IMR-90 (cell line): ENCODE results near the gene DGKB. TPM values are rescaled to one million over a fixed set of nuclear protein-coding genes. Genes with fewer than 3 reads are reported as not detected.
A peak's percentile ranks its signal among the peaks of the same experiment; 100 is the strongest.

ENCODE experiments used
- ATAC-seq: fragments of 200-7000 bp; cut with Tn5 transposase; 2 replicates; pipeline ENCODE4 v1.9.1; 2020; ENCODE audit warnings: low read depth, mild to moderate bottlenecking, moderate library complexity
- BruUV-seq: library from RNA; stranded (reverse); fragments of 400-500 nt; replicated peaks from 2 replicates; lab custom pipeline; 2021; lab: Mats Ljungman, UMichigan
- CTCF ChIA-PET: fragments of 300-600 bp; formaldehyde crosslinking; extraction: SDS; loops from one replicate; lab custom pipeline; 2021; ENCODE audit warnings: antibody characterized with exemption; lab: Yijun Ruan, JAX
- POLR2A ChIA-PET: fragments of 300-600 bp; sonication (Branson Sonifier 250); formaldehyde crosslinking; loops from one replicate; lab custom pipeline; 2022; ENCODE audit warnings: antibody characterized with exemption; ENCODE audit not compliant: unreplicated experiment; lab: Charles Lee
- DNase-seq: peaks from one replicate; pipeline ENCODE4 v3.0.0; 2013
- H2AFZ ChIP-seq: replicated peaks from 2 replicates; pipeline ENCODE3; 2013; ENCODE audit warnings: low read length, mild to moderate bottlenecking; ENCODE audit not compliant: poor library complexity
- H2AK5ac ChIP-seq: 2 replicates; pipeline ENCODE4 v1.6.1; 2013; ENCODE audit warnings: low read depth, low read length, inconsistent platforms
- H2AK9ac ChIP-seq: replicated peaks from 2 replicates; pipeline ENCODE3; 2013; ENCODE audit warnings: mild to moderate bottlenecking, low read depth, low read length, moderate library complexity; ENCODE audit not compliant: poor library complexity
- H2BK120ac ChIP-seq: 2 replicates; pipeline ENCODE4 v1.6.1; 2013; ENCODE audit warnings: low read depth, low read length, inconsistent platforms
- H2BK15ac ChIP-seq: 3 replicates; pipeline ENCODE4 v1.6.1; 2013; ENCODE audit warnings: low read depth, low read length, inconsistent platforms
- H2BK20ac ChIP-seq: 2 replicates; pipeline ENCODE4 v1.6.1; 2013; ENCODE audit warnings: low read depth, mild to moderate bottlenecking, inconsistent platforms, low read length, moderate library complexity
- H2BK5ac ChIP-seq: 2 replicates; pipeline ENCODE4 v1.6.1; 2013; ENCODE audit warnings: mild to moderate bottlenecking, low read depth, low read length, inconsistent platforms; ENCODE audit not compliant: poor library complexity, severe bottlenecking
- H3K14ac ChIP-seq: replicated peaks from 2 replicates; pipeline ENCODE4 v1.6.1; 2013; ENCODE audit warnings: low read depth, low read length, inconsistent platforms
- H3K18ac ChIP-seq: 2 replicates; pipeline ENCODE4 v1.6.1; 2013; ENCODE audit warnings: low read depth, low read length, control low read depth
- H3K23ac ChIP-seq: 2 replicates; pipeline ENCODE4 v1.6.1; 2013; ENCODE audit warnings: low read depth, low read length, inconsistent platforms
- H3K27ac ChIP-seq: 2 replicates; pipeline ENCODE4 v1.5.1; 2013; ENCODE audit warnings: mild to moderate bottlenecking, control low read depth, low read length; ENCODE audit not compliant: insufficient read depth
- H3K27me3 ChIP-seq: 2 replicates; pipeline ENCODE4 v1.6.1; 2013; ENCODE audit warnings: low read length; ENCODE audit not compliant: control insufficient read depth, insufficient read depth
- H3K36me3 ChIP-seq: 2 replicates; pipeline ENCODE4 v1.6.1; 2013; ENCODE audit warnings: low read length, mixed read lengths; ENCODE audit not compliant: control insufficient read depth, insufficient read depth
- H3K4ac ChIP-seq: 2 replicates; pipeline ENCODE4 v1.6.1; 2013; ENCODE audit warnings: low read depth, low read length, inconsistent platforms
- H3K4me1 ChIP-seq: 2 replicates; pipeline ENCODE4 v1.6.1; 2013; ENCODE audit warnings: low read length, mixed read lengths; ENCODE audit not compliant: control insufficient read depth, insufficient read depth
- H3K4me2 ChIP-seq: 2 replicates; pipeline ENCODE4 v1.6.1; 2013; ENCODE audit warnings: low read depth, mild to moderate bottlenecking, control low read depth, low read length, moderate library complexity
- H3K4me3 ChIP-seq: 2 replicates; pipeline ENCODE4 v1.5.1; 2013; ENCODE audit warnings: low read depth, mild to moderate bottlenecking, control low read depth, low read length, moderate library complexity; ENCODE audit not compliant: insufficient read depth
- H3K56ac ChIP-seq: 2 replicates; pipeline ENCODE4 v1.6.1; 2013; ENCODE audit warnings: low read length, inconsistent platforms; ENCODE audit not compliant: insufficient read depth; ENCODE audit errors: extremely low read depth
- H3K79me1 ChIP-seq, 2 experiments: 2 replicates each; pipeline ENCODE4 v1.6.1; 2013; ENCODE audit warnings: low read length in 2 of 2, inconsistent platforms in 1 of 2, low read depth in 1 of 2
- H3K9ac ChIP-seq: 2 replicates; pipeline ENCODE4 v1.6.1; 2013; ENCODE audit warnings: low read depth, low read length, control low read depth
- H3K9me1 ChIP-seq: 2 replicates; pipeline ENCODE4 v1.6.1; 2013; ENCODE audit warnings: low read length, inconsistent platforms; ENCODE audit not compliant: insufficient read depth
- H3K9me3 ChIP-seq: 2 replicates; pipeline ENCODE4 v1.6.1; 2013; ENCODE audit warnings: low read length; ENCODE audit not compliant: control insufficient read depth, insufficient read depth
- H4K20me1 ChIP-seq: 2 replicates; pipeline ENCODE4 v1.6.1; 2013; ENCODE audit warnings: low read length, inconsistent platforms; ENCODE audit not compliant: insufficient read depth
- H4K5ac ChIP-seq: 2 replicates; pipeline ENCODE4 v1.6.1; 2013; ENCODE audit warnings: mild to moderate bottlenecking, low read depth, low read length, control low read depth
- H4K8ac ChIP-seq, 2 experiments: 2 replicates each; pipeline ENCODE4 v1.6.1; 2013; ENCODE audit warnings: low read depth in 2 of 2, low read length in 2 of 2, control low read depth in 1 of 2, inconsistent platforms in 1 of 2
- H4K91ac ChIP-seq: 2 replicates; pipeline ENCODE4 v1.6.1; 2013; ENCODE audit warnings: low read depth, low read length, inconsistent platforms; ENCODE audit not compliant: insufficient read depth
- BHLHE40 ChIP-seq: fragments of 150-350 bp; IDR thresholded peaks from 2 replicates; pipeline ENCODE4 v1.6.1; 2016; ENCODE audit warnings: mild to moderate bottlenecking, low read depth, low read length
- CEBPB ChIP-seq: IDR thresholded peaks from 2 replicates; pipeline ENCODE4 v1.6.1; 2012; ENCODE audit warnings: low read depth, low read length, improper control_type of control experiment
- CHD1 ChIP-seq: IDR thresholded peaks from 2 replicates; pipeline ENCODE4 v1.6.1; 2012; ENCODE audit warnings: low read depth, low read length, improper control_type of control experiment
- CTCF ChIP-seq: conservative IDR thresholded peaks from 2 replicates; pipeline ENCODE4 v1.5.1; 2012; ENCODE audit warnings: mild to moderate bottlenecking, low read depth, low read length, improper control_type of control experiment
- ELK1 ChIP-seq: fragments of 150-350 bp; IDR thresholded peaks from 2 replicates; pipeline ENCODE4 v1.6.1; 2016; ENCODE audit warnings: low read depth, mild to moderate bottlenecking, low read length, moderate library complexity, borderline replicate concordance
- FOS ChIP-seq: fragments of 150-350 bp; IDR thresholded peaks from 2 replicates; pipeline ENCODE4 v1.6.1; 2016; ENCODE audit warnings: low read depth, low read length
- MAFK ChIP-seq: IDR thresholded peaks from 2 replicates; pipeline ENCODE4 v1.6.1; 2012; ENCODE audit warnings: low read depth, low read length, improper control_type of control experiment
- MAZ ChIP-seq: IDR thresholded peaks from 2 replicates; pipeline ENCODE4 v1.6.1; 2012; ENCODE audit warnings: low read depth, mild to moderate bottlenecking, low read length, improper control_type of control experiment, moderate library complexity, borderline replicate concordance
- MXI1 ChIP-seq: IDR thresholded peaks from 2 replicates; pipeline ENCODE4 v1.6.1; 2012; ENCODE audit warnings: low read depth, mild to moderate bottlenecking, low read length, moderate library complexity, borderline replicate concordance
- NFE2L2 ChIP-seq: fragments of 150-350 bp; IDR thresholded peaks from 2 replicates; pipeline ENCODE4 v1.6.1; 2016; ENCODE audit warnings: low read depth, mild to moderate bottlenecking, low read length
- POLR2A ChIP-seq: IDR thresholded peaks from 2 replicates; pipeline ENCODE4 v1.6.1; 2012; ENCODE audit warnings: mild to moderate bottlenecking, low read depth, low read length
- RAD21 ChIP-seq: IDR thresholded peaks from 2 replicates; pipeline ENCODE4 v1.6.1; 2012; ENCODE audit warnings: low read length, improper control_type of control experiment
- RCOR1 ChIP-seq: IDR thresholded peaks from 2 replicates; pipeline ENCODE4 v1.6.1; 2012; ENCODE audit warnings: mild to moderate bottlenecking, low read length, improper control_type of control experiment; ENCODE audit not compliant: insufficient replicate concordance
- RFX5 ChIP-seq: IDR thresholded peaks from 2 replicates; pipeline ENCODE4 v1.8.0; 2012; ENCODE audit warnings: low read depth, mild to moderate bottlenecking, low read length, moderate library complexity
- SMC3 ChIP-seq: fragments of 150-350 bp; IDR thresholded peaks from 2 replicates; pipeline ENCODE4 v1.6.1; 2016; ENCODE audit warnings: low read depth, mild to moderate bottlenecking, antibody characterized with exemption, low read length, moderate library complexity
- USF2 ChIP-seq: fragments of 150-350 bp; IDR thresholded peaks from 2 replicates; pipeline ENCODE4 v1.6.1; 2017; ENCODE audit warnings: mild to moderate bottlenecking, antibody characterized with exemption, low read length, low read depth
- dilution Hi-C: fragments of 300-500 bp; cut with HindIII; formaldehyde crosslinking; loops from one replicate; pipeline ENCODE4 v1.14.3; 2018; ENCODE audit warnings: low sequenced_read_pairs; ENCODE audit not compliant: unreplicated experiment
- in situ Hi-C: fragments of 300-500 bp; cut with MboI; formaldehyde crosslinking; loops from 3 replicates; pipeline ENCODE4 v1.14.3; 2019; ENCODE audit warnings: low sequenced_read_pairs, inconsistent platforms, mixed read lengths
- intact Hi-C: fragments of 100-400 bp; cut with micrococcal nuclease; formaldehyde crosslinking; loops from 2 replicates; pipeline ENCODE4 v1.10.0; 2022
- polyA plus RNA-seq, 3 experiments: library from polyadenylated mRNA; depleted of rRNA; stranded (reverse); fragments of >200 nt; gene quantifications; 2 replicates each; pipeline ENCODE4 v1.2.3, GENCODE V29; 2012; ENCODE audit warnings: low replicate concordance in 1 of 3
- total RNA-seq: library from RNA; depleted of rRNA; stranded (reverse); fragments of >200 nt; gene quantifications from 2 replicates; pipeline ENCODE4 v1.2.3, GENCODE V29; 2012

DGKB gene
- total and polyA plus RNA-seq, 2 of the 4 experiments (the other 2 are of a cell fraction), result not detected

GRCh38 chr7:14606101-14606500, 296.4 kb downstream of the DGKB start:
- Histone ChIP-seq H3K27me3 (no peaks in the 10 kb centered on the region), H2BK20ac (no peak overlapping the region; the same call in 1 of the 2 replicates), H2BK5ac (no peak overlapping the region), H3K9me3 (no peaks in the 10 kb centered on the region), H2AFZ (no peak overlapping the region), H3K4me2 (no peak overlapping the region), H3K4me3 (no peak overlapping the region), H3K36me3 (no peaks in the 10 kb centered on the region), H4K5ac (no peak overlapping the region), H2AK5ac (no peak overlapping the region), H2AK9ac (no peak overlapping the region), H3K9me1 (no peaks in the 10 kb centered on the region), H3K23ac (no peak overlapping the region), H3K18ac (no peak overlapping the region), H3K9ac (no peak overlapping the region), H2BK120ac (peak overlapping the region; percentile 27; the same call in 1 of the 2 replicates), H2BK15ac (no peak overlapping the region), H3K27ac (no peak overlapping the region), H3K14ac (no peak overlapping the region), H3K4ac (no peak overlapping the region), H4K91ac (no peak overlapping the region), H4K20me1 (no peaks in the 10 kb centered on the region), H3K56ac (no peak overlapping the region), H4K8ac (no peak overlapping the region; a peak in 1 of 4 replicates), H3K79me1 (no peaks in the 10 kb centered on the region), H3K4me1 (no peaks in the 10 kb centered on the region)
- intact Hi-C loops, result no loop called here
- DNase-seq, result peak; percentile 10
- TF ChIP-seq MAFK (no peak), FOS (no peak), RFX5 (no peak), BHLHE40 (no peak), RAD21 (no peak), CTCF (no peak), USF2 (no peak), RCOR1 (no peak), MAZ (no peak), POLR2A (no peak), ELK1 (no peak), MXI1 (no peak), CEBPB (no peak), CHD1 (no peak), SMC3 (no peak), NFE2L2 (no peak)
- dilution Hi-C loops, result no loop called here
- in situ Hi-C loops, result no loop called here
- ATAC-seq, result no peak; the same call in 1 of the 2 replicates
- POLR2A ChIA-PET, result no interaction called here
- BruUV-seq, result no TSS peak
- CTCF ChIA-PET, result no interaction called here
